Aorta (tissue), 5 donors: ENCODE results near the gene NES. TPM values are rescaled to one million over a fixed set of nuclear protein-coding genes. Genes with fewer than 3 reads are reported as not detected.

ENCODE experiments used
- ATAC-seq: fragments of 200-7000 bp; cut with Tn5 transposase; one replicate; pipeline ENCODE4 v1.9.1; 2022; ENCODE audit warnings: moderate library complexity; ENCODE audit not compliant: low FRiP score
- DNase-seq, 2 donors: peaks; one replicate each; pipeline ENCODE4 v3.0.0-alpha.2; 2020
- H3K27ac ChIP-seq, 2 donors: one replicate each; pipeline ENCODE4 v1.5.1; 2013; ENCODE audit warnings: low read length in 2 of 2, mild to moderate bottlenecking in 2 of 2, moderate library complexity in 2 of 2, control low read depth in 1 of 2, inconsistent platforms in 1 of 2, low read depth in 1 of 2
- H3K27me3 ChIP-seq, 2 donors: one replicate each; pipeline ENCODE4 v1.6.1; 2013; ENCODE audit warnings: control low read depth in 1 of 2, low read length in 1 of 2, mild to moderate bottlenecking in 1 of 2, moderate library complexity in 1 of 2; ENCODE audit not compliant: insufficient read depth in 2 of 2, control insufficient read depth in 1 of 2
- H3K36me3 ChIP-seq, 2 donors: one replicate each; pipeline ENCODE4 v1.6.1; 2013; ENCODE audit warnings: control low read depth in 1 of 2, low read length in 1 of 2, mild to moderate bottlenecking in 1 of 2; ENCODE audit not compliant: insufficient read depth in 2 of 2, control insufficient read depth in 1 of 2
- H3K4me1 ChIP-seq, 2 donors: one replicate each; pipeline ENCODE4 v1.6.1; 2013; ENCODE audit warnings: low read length in 2 of 2, control low read depth in 1 of 2, mild to moderate bottlenecking in 1 of 2, moderate library complexity in 1 of 2; ENCODE audit not compliant: insufficient read depth in 2 of 2, control insufficient read depth in 1 of 2
- H3K4me3 ChIP-seq, 2 donors: one replicate each; pipeline ENCODE4 v1.5.1; 2013; ENCODE audit warnings: low read length in 2 of 2, control low read depth in 1 of 2, mild to moderate bottlenecking in 1 of 2
- H3K9me3 ChIP-seq: one replicate; pipeline ENCODE4 v1.6.1; 2013; ENCODE audit warnings: mild to moderate bottlenecking, low read length; ENCODE audit not compliant: control insufficient read depth
- WGBS, 2 donors: extraction: QIAGEN DNeasy Blood & Tissue Kit; methylation state at CpG; one replicate each; pipeline ENCODE4 v1.1.7; 2013; 5-methylcytosine and 5-hydroxymethylcytosine counted together
- intact Hi-C, 2 donors: fragments of 100-400 bp; cut with DNase I; formaldehyde crosslinking; loops; one replicate each; pipeline versions ENCODE4 v1.14.2 to v1.15.0; 2022
- polyA plus RNA-seq, 2 donors: library from polyadenylated mRNA; stranded (reverse); fragments of 200-250 nt; gene quantifications; one replicate each; pipeline ENCODE4 v1.2.3, GENCODE V29; 2013
- total RNA-seq, 2 donors: library from RNA; stranded (reverse); fragmentation: NEBNext Ultra II Directional; extraction: Animal tissue kit (Norgen Biotek cat#: 25700); gene quantifications; one replicate each; pipeline ENCODE4 v1.2.1, GENCODE V29; 2021
- donor health status: healthy with polysubstance abuse.
- donor health status: Bipolar disorder and iron deficiency.
- donor health status: DM: no; HTN: no; CAD: no.
- donor health status: DM: no; HTN: no; CAD: no.
- donor health status: DM: yes; HTN: yes; CAD: no.

Gene NES
- total and polyA plus RNA-seq, 4 donors: 5.5 to 57.2 (median 28.0) TPM

- DNase-seq (peak; percentile 69 to 92), ATAC-seq (peak; percentile 82)
- Histone ChIP-seq H3K27me3 (no peaks in the 10 kb centered on the region), H3K4me1 (no peaks in the 10 kb centered on the region), H3K4me3 (peak overlapping the region in 1 of 2 donors; percentile 1), H3K27ac (peak overlapping the region in 1 of 2 donors; percentile 26), H3K36me3 (no peaks in the 10 kb centered on the region), H3K9me3 (no peaks in the 10 kb centered on the region)
- intact Hi-C loops: no loop called here
- 1% methylated on average over 43 to 45 of the region's 45 CpGs for WGBS, 2 donors
Observed at GRCh38 chr1:156705918-156706656, 28.9 kb upstream of the NES start.

DNA sequence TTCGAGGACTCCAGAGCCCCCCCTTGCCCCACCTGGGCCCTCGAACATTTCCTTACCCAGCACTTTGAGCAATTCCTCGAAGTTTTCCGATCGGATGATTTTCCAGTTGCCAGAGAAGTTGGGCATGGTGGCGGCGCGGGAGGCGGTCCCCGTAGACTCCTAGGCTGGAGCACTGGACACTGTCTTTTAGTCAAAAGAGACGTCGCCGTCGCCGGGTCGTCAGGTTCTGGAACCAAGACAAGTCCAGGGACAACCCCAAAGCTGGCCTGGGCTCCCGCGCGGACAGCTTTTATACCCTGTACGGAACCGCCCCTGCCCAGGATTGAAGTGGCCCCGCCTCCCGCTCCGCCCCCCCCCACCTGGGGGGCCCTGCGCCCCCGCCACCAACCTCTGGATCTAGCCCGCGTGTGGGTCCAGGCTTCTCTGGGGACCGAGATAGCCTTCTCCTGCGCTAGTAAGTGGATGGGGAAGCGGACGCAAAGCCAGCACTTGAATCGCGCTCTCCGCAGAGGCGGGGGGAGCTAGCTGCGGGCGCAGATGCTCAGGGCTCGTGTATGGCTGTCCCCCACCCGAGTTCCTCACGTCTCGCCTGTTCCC is 28.2 kb upstream of the NES start, which contains the start of gene CRABP2:
Gene CRABP2, minus strand, starts transcription at position 263 of the 597 bp plus-strand sequence. Its CDS starts 137 bp downstream, at position 126.
- intact Hi-C loops: no loop called here
- H3K27ac ChIP-seq: peak within 1 kb of the TSS in 1 of 2 donors; percentile 26
- WGBS, 2 donors: 0 to 1% methylated on average over 42 of the region's 42 CpGs
- no peaks in the 10 kb centered on the region for H3K9me3 ChIP-seq
- no peaks in the 10 kb centered on the region for H3K27me3 ChIP-seq
- DNase-seq: peak; percentile 60 to 86
- ATAC-seq: peak; percentile 23
- H3K4me1 ChIP-seq: no peaks in the 10 kb centered on the region
- H3K4me3 ChIP-seq: peak within 1 kb of the TSS; percentile 1 to 3
- H3K36me3 ChIP-seq: no peaks in the 10 kb centered on the region

GRCh38 chr1:156704930-156705320 is 27.7 kb upstream of the NES start:
- ATAC-seq (peak; percentile 32), DNase-seq (peak; percentile 83 to 95)
- intact Hi-C loops: no loop called here
- Histone ChIP-seq H3K27ac (no peak overlapping the region), H3K36me3 (no peaks in the 10 kb centered on the region), H3K4me1 (no peaks in the 10 kb centered on the region), H3K4me3 (no peak overlapping the region), H3K9me3 (no peaks in the 10 kb centered on the region), H3K27me3 (no peaks in the 10 kb centered on the region)
- 0 to 1% methylated on average over 29 of the region's 29 CpGs for WGBS, 2 donors

DNA sequence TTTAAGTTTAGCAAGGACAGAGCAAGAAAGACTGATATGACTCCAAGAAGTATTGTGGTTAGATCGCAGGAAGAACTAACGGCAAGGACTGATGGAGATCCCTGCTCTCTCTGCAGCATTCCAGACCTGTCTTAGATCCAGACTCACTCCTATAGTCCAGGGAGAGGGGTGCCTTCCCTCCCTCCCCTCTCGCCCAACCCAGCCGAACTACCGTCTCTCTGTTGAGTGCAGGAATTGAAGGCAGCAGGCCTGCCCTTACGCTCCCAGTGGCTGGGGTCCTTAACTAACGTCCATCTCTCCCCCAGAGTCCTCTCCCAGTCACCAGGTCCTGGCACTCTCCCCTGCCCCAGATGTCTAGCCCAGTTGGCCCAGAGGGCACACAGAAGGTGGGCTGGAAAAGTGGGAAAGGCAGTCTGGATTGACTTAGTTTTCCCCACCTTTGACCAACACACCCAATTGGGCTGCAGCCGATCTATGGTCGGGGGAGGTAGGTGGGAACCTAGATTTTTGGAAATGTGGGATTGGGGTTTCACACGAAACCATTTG is 27.0 kb upstream of the NES start:
- H3K9me3 ChIP-seq: no peaks in the 10 kb centered on the region
- WGBS, 2 donors: 56 to 63% methylated on average over 10 of the region's 10 CpGs
- H3K36me3 ChIP-seq: no peaks in the 10 kb centered on the region
- H3K4me1 ChIP-seq: no peaks in the 10 kb centered on the region
- H3K27me3 ChIP-seq: no peaks in the 10 kb centered on the region
- intact Hi-C loops: no loop called here
- H3K4me3 ChIP-seq: no peak overlapping the region
- DNase-seq (no peak), ATAC-seq (no peak)
- H3K27ac ChIP-seq: no peak overlapping the region

DNA sequence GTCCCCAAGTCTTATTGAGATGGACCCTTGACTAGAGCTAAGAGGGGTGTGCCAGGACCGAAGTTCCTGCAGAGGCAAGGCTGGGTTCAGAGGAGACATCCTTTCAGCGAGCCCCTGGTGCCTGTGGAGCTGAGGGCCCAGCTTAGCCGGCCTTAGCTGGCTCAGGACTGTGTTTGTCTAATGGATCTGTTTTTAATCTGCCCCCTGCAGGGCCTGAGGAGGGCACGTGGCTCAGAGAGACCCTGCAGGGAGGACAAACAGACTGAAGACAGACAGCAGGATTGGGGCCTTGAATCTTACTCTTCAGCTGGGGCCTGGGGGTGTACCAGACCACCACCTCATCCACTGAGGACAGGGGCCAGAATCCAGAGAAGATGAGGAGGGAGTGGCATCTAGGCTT is 26.5 kb upstream of the NES start:
- Histone ChIP-seq H3K27ac (no peak overlapping the region), H3K4me3 (no peak overlapping the region), H3K9me3 (no peaks in the 10 kb centered on the region), H3K4me1 (no peaks in the 10 kb centered on the region), H3K27me3 (no peaks in the 10 kb centered on the region), H3K36me3 (no peaks in the 10 kb centered on the region)
- no peak for ATAC-seq
- no peak for DNase-seq
- WGBS, 2 donors: 50% methylated on average over 4 of the region's 4 CpGs
- intact Hi-C loops: no loop called here

DNA sequence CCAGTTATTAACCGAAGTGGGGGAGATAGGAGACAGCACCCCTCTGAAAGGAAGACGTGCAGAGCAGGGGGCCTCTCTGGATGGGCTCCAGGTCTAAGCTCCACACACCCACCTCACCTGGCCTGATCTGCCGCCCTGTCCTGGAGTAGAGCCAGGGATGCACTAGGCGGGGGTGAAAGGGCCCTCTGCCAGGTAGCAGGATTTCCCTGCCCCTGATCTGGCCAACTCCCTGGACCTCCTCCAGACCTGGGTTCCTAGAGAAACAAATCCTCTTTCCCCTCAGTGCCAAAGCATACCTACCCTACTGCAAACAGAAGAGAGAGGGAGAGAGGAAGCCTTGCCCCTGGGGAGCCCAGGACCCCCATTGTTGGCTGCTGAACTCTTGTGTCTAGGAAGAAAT is 26.1 kb upstream of the NES start:
- H3K4me1 ChIP-seq: no peaks in the 10 kb centered on the region
- DNase-seq: no peak
- no peaks in the 10 kb centered on the region for H3K9me3 ChIP-seq
- intact Hi-C loops: no loop called here
- no peak for ATAC-seq
- H3K27ac ChIP-seq: no peak overlapping the region
- 67 to 86% methylated on average over 4 of the region's 4 CpGs for WGBS, 2 donors
- H3K27me3 ChIP-seq: no peaks in the 10 kb centered on the region
- no peak overlapping the region for H3K4me3 ChIP-seq
- no peaks in the 10 kb centered on the region for H3K36me3 ChIP-seq

GRCh38 chr1:156700736-156701531 is 23.7 kb upstream of the NES start:
- no peak for ATAC-seq
- no peak for DNase-seq
- Histone ChIP-seq H3K9me3 (no peaks in the 10 kb centered on the region), H3K36me3 (no peaks in the 10 kb centered on the region), H3K27ac (no peak overlapping the region), H3K4me3 (no peak overlapping the region), H3K4me1 (no peaks in the 10 kb centered on the region), H3K27me3 (no peaks in the 10 kb centered on the region)
- 83 to 87% methylated on average over 8 of the region's 8 CpGs for WGBS, 2 donors
- intact Hi-C loops: no loop called here

GRCh38 chr1:156698995-156699394 is 21.8 kb upstream of the NES start:
- H3K27me3 ChIP-seq: no peaks in the 10 kb centered on the region
- no peaks in the 10 kb centered on the region for H3K4me1 ChIP-seq
- H3K4me3 ChIP-seq: no peak overlapping the region
- ATAC-seq: no peak
- no peaks in the 10 kb centered on the region for H3K36me3 ChIP-seq
- DNase-seq: no peak
- no peak overlapping the region for H3K27ac ChIP-seq
- intact Hi-C loops: loop anchor here in 1 of 2 donors (10.0 kb wide), 1 partner anchor 186 kb away; no protein-coding TSS in a partner anchor
- 45 to 63% methylated on average over 1 of the region's 1 CpG for WGBS, 2 donors
- no peaks in the 10 kb centered on the region for H3K9me3 ChIP-seq
